Measurements from ENCODE around the gene LRRC17. TPM values are rescaled to one million over a fixed set of nuclear protein-coding genes. Genes with fewer than 3 reads are reported as not detected.
A peak's percentile ranks its signal among the peaks of the same experiment; 100 is the strongest.

LRRC17 gene
- total and polyA plus RNA-seq, 10 of the 15 experiments (the other 5 are each of a cell fraction or from before 2014, with no cell fraction given) = 0.06 to 0.31 (median 0.10) TPM; not detected in 5

GRCh38 chr7:102891693-102892261 lies 21.0 kb upstream of the LRRC17 start (continued):
- TF ChIP-seq ESRRA (IDR thresholded peaks at IDR 0.05; ENCODE audit: low read length) (no peak), ZNF384 (IDR thresholded peaks at IDR 0.05; ENCODE audit: borderline replicate concordance, low read depth, low read length) (no peak), HDGF (IDR thresholded peaks at IDR 0.05) (no peak)

- SMC1A ChIA-PET (ENCODE audit: uncharacterized antibody, unreplicated experiment) = interaction anchor here (0.7 to 1.2 kb wide), 2 partner anchors 19 to 29 kb away, joined by 3 to 4 read pairs; no protein-coding TSS in a partner anchor
- no peaks in the 10 kb centered on the region for H3K27me3 ChIP-seq (replicated peaks in 1 of 2; ENCODE audit: control insufficient read depth in 2 of 2, insufficient read depth in 2 of 2, low read length in 1 of 2)
- POLR2A ChIA-PET = no interaction called here
- no peak overlapping the region for H3K27ac ChIP-seq (ENCODE audit: control insufficient read depth, insufficient read depth)
- peak; percentile 43; the same call in 1 of the 3 replicates for ATAC-seq
- H2AFZ ChIP-seq (ENCODE audit: control insufficient read depth, low read depth, low read length) = no peak overlapping the region
- peak; percentile 75 for FAIRE-seq
- H3K79me2 ChIP-seq (ENCODE audit: control insufficient read depth, insufficient read depth, low read length) = no peaks in the 10 kb centered on the region
- TF ChIP-seq SPI1 (IDR thresholded peaks at IDR 0.05; ENCODE audit: borderline replicate concordance, insufficient read depth, low read depth, low read length) = peak; percentile 70
- no peak for TF ChIP-seq NFIC (IDR thresholded peaks at IDR 0.05; ENCODE audit: low read depth, low read length)
- H3K4me1 ChIP-seq (ENCODE audit: control insufficient read depth, insufficient read depth, low read length) = no peaks in the 10 kb centered on the region
- CTCF ChIA-PET = no interaction called here
- RAD21 ChIA-PET (ENCODE audit: unreplicated experiment) = no interaction called here
- in situ Hi-C loops (cut with MboI) = no loop called here
- no peaks in the 10 kb centered on the region for H3K9me3 ChIP-seq (replicated peaks; ENCODE audit: control insufficient read depth, insufficient read depth, low read length)
- no peak overlapping the region for H3K4me3 ChIP-seq
- BruUV-seq (replicated peaks) = no TSS peak
- DNase-seq (ENCODE audit: low read depth, low spot score) = no peak
- no peaks in the 10 kb centered on the region for H3K36me3 ChIP-seq (ENCODE audit: control insufficient read depth in 2 of 2, insufficient read depth in 2 of 2, low read length in 1 of 2)
- 57% methylated on average over 1 of the region's 1 CpG for WGBS (ENCODE audit: insufficient coverage, insufficient replicate concordance, low lambda C conversion rate, missing lambda C conversion rate)
- intact Hi-C loops (cut with micrococcal nuclease; ENCODE audit: unreplicated experiment) = no loop called here
- H4K20me1 ChIP-seq (ENCODE audit: control insufficient read depth, insufficient read depth) = no peaks in the 10 kb centered on the region
- H3K9ac ChIP-seq (ENCODE audit: control insufficient read depth, insufficient read depth, low read length) = no peak overlapping the region
- H3K4me2 ChIP-seq (ENCODE audit: control insufficient read depth, insufficient read depth) = no peak overlapping the region
Measured at GRCh38 chr7:102892631-102893278, 20.0 kb upstream of the LRRC17 start.

Data from GM12878 (cell line).